NCI-H460 (cell line): ENCODE measurements around the gene IFNB1. TPM values are rescaled to one million over a fixed set of nuclear protein-coding genes. Genes with fewer than 3 reads are reported as not detected.

ENCODE experiments used
- DNase-seq: peaks from one replicate; pipeline ENCODE4 v3.0.0-alpha.2; 2016; ENCODE audit warnings: low read depth; ENCODE audit errors: extremely low read depth
- polyA plus RNA-seq: library from polyadenylated mRNA; depleted of rRNA; stranded (reverse); fragments of >200 nt; gene quantifications from 2 replicates; pipeline ENCODE4 v1.2.3, GENCODE V29; 2014; cell fraction: nucleus; rRNA removed
- total RNA-seq: library from RNA; depleted of rRNA; stranded (reverse); fragments of >200 nt; shearing (Covaris generic); gene quantifications from 2 replicates; pipeline ENCODE4 v1.2.3, GENCODE V29; 2014; rRNA removed

Gene IFNB1
- not detected in 2 replicates for total RNA-seq
- not detected in 2 replicates for polyA plus RNA-seq

GRCh38 chr9:21077781-21078180 is at the start of gene IFNB1:
Gene IFNB1 (minus strand): TSS chr9:21077942. CDS start chr9:21077869, 73 bp downstream.
- DNase-seq: no peak

GRCh38 chr9:21121595-21122251 is 44.0 kb upstream of the IFNB1 start:
- no peak for DNase-seq

GRCh38 chr9:21121079-21121478 is 43.3 kb upstream of the IFNB1 start:
- no peak for DNase-seq

- no peak for DNase-seq
Observed at GRCh38 chr9:21119093-21119770, 41.5 kb upstream of the IFNB1 start.

- DNase-seq: no peak
Observed at GRCh38 chr9:21114311-21114710, 36.6 kb upstream of the IFNB1 start.

GRCh38 chr9:21110708-21111576 is 33.2 kb upstream of the IFNB1 start:
- DNase-seq: peak; percentile 69

- DNase-seq: no peak
Observed at GRCh38 chr9:21104787-21105186, 27.0 kb upstream of the IFNB1 start.

- DNase-seq: no peak
Observed at GRCh38 chr9:21102305-21102704, 24.6 kb upstream of the IFNB1 start.

- no peak for DNase-seq
Observed at GRCh38 chr9:21097817-21098216, 20.1 kb upstream of the IFNB1 start.

- no peak for DNase-seq
Observed at GRCh38 chr9:21096901-21097255, 19.1 kb upstream of the IFNB1 start.

- DNase-seq: no peak
Observed at GRCh38 chr9:21096172-21096900, 18.6 kb upstream of the IFNB1 start.

GRCh38 chr9:21095561-21095960 is 17.8 kb upstream of the IFNB1 start:
- no peak for DNase-seq

GRCh38 chr9:21086538-21086937 is 8.8 kb upstream of the IFNB1 start:
- DNase-seq: no peak

GRCh38 chr9:21085005-21085404 is 7.3 kb upstream of the IFNB1 start:
- no peak for DNase-seq

- DNase-seq: no peak
Observed at GRCh38 chr9:21084242-21084850, 6.6 kb upstream of the IFNB1 start.

GRCh38 chr9:21082671-21083070 is 4.9 kb upstream of the IFNB1 start:
- no peak for DNase-seq

- DNase-seq: no peak
Observed at GRCh38 chr9:21081999-21082398, 4.3 kb upstream of the IFNB1 start.

GRCh38 chr9:21081451-21081850 is 3.7 kb upstream of the IFNB1 start:
- no peak for DNase-seq

GRCh38 chr9:21080793-21081192 is 3.1 kb upstream of the IFNB1 start:
- no peak for DNase-seq

GRCh38 chr9:21078702-21079101 is 960 bp upstream of the IFNB1 start:
- DNase-seq: no peak
